CD4-positive, alpha-beta T cell (primary cell): ENCODE measurements around the gene CARS1. TPM values are rescaled to one million over a fixed set of nuclear protein-coding genes. Genes with fewer than 3 reads are reported as not detected.
A peak's percentile ranks its signal among the peaks of the same experiment; 100 is the strongest.

ENCODE experiments used
- ATAC-seq: fragments of 200-7000 bp; cut with Tn5 transposase; one replicate; pipeline ENCODE4 v1.10.0; 2022; ENCODE audit warnings: mild to moderate bottlenecking; ENCODE audit not compliant: poor library complexity
- CTCF ChIA-PET: fragments of 350-600 bp; sonication (Branson Sonifier 250); formaldehyde crosslinking; loops from one replicate; lab custom pipeline; 2021; ENCODE audit warnings: antibody characterized with exemption, inconsistent platforms; lab: Charles Lee
- POLR2A ChIA-PET: fragments of 350-600 bp; sonication (Branson Sonifier 250); formaldehyde crosslinking; loops from one replicate; lab custom pipeline; 2021; ENCODE audit warnings: antibody characterized with exemption, inconsistent platforms; lab: Charles Lee
- DNase-seq, 14 experiments: peaks; one replicate each; pipeline ENCODE4 v3.0.0-alpha.2; 2013 to 2020; ENCODE audit warnings: mixed read lengths in 2 of 14
- H3K27ac ChIP-seq, 2 donors: one replicate each; pipeline versions ENCODE4 v1.5.1 to v1.7.0; 2013; ENCODE audit warnings: low read length in 2 of 2, low read depth in 1 of 2, mild to moderate bottlenecking in 1 of 2
- H3K27me3 ChIP-seq, 2 experiments: 1 replicate in 1 of 2; 2 replicates in 1 of 2; pipeline versions ENCODE4 v1.6.1 to v1.7.0; 2013; ENCODE audit warnings: low read length in 2 of 2, control low read depth in 1 of 2, mild to moderate bottlenecking in 1 of 2, moderate library complexity in 1 of 2; ENCODE audit not compliant: insufficient read depth in 2 of 2, control insufficient read depth in 1 of 2
- H3K36me3 ChIP-seq: one replicate; pipeline ENCODE4 v1.6.1; 2013; ENCODE audit warnings: low read length, control low read depth; ENCODE audit not compliant: insufficient read depth
- H3K4me1 ChIP-seq: one replicate; pipeline ENCODE4 v1.6.1; 2013; ENCODE audit warnings: low read length, control low read depth; ENCODE audit not compliant: insufficient read depth
- H3K4me3 ChIP-seq: one replicate; pipeline ENCODE4 v1.5.1; 2013; ENCODE audit warnings: mild to moderate bottlenecking, low read length, moderate library complexity
- H3K9me3 ChIP-seq, 2 experiments: 1 replicate in 1 of 2; 2 replicates in 1 of 2; pipeline versions ENCODE4 v1.6.1 to v1.7.0; 2013; ENCODE audit warnings: low read length in 2 of 2, mild to moderate bottlenecking in 2 of 2, control low read depth in 1 of 2, moderate library complexity in 1 of 2; ENCODE audit not compliant: control insufficient read depth in 1 of 2, insufficient read depth in 1 of 2
- H3K27ac Mint-ChIP-seq: one replicate; pipeline ENCODE4 v1.8.0; 2020; ENCODE audit warnings: mixed read lengths
- H3K27me3 Mint-ChIP-seq: one replicate; pipeline ENCODE4 v1.8.0; 2021; ENCODE audit warnings: mixed read lengths
- H3K36me3 Mint-ChIP-seq: one replicate; pipeline ENCODE4 v1.8.0; 2021; ENCODE audit warnings: low read depth, mixed read lengths
- H3K4me1 Mint-ChIP-seq: one replicate; pipeline ENCODE4 v1.8.0; 2021; ENCODE audit warnings: low read depth, mixed read lengths
- H3K4me3 Mint-ChIP-seq: one replicate; pipeline ENCODE4 v1.8.0; 2020; ENCODE audit warnings: mild to moderate bottlenecking, mixed read lengths
- H3K9me3 Mint-ChIP-seq: one replicate; pipeline ENCODE4 v1.8.0; 2020; ENCODE audit warnings: mixed read lengths
- CTCF ChIP-seq: fragments of 200-600 bp; IDR thresholded peaks from one replicate; pipeline ENCODE4 v1.8.0; 2022; ENCODE audit warnings: antibody characterized with exemption, mild to moderate bottlenecking
- intact Hi-C, 2 experiments: fragments of 100-400 bp; cut with DNase I in 1 of 2; cut with micrococcal nuclease in 1 of 2; formaldehyde crosslinking; loops; one replicate each; pipeline versions ENCODE4 v1.15.1 to v1.9.0; 2023 to 2025; cut with DNase I, micrococcal nuclease
- total RNA-seq, 174 experiments: library from RNA in 2 of 174; stranded (reverse) in 2 of 174; gene quantifications; one replicate each; pipeline ENCODE4 v1.2.3 and lab custom pipeline; 2021 to 2026

Gene CARS1
- total RNA-seq, 2 experiments from 2014 or later, result 24.1 to 25.2 TPM

GRCh38 chr11:3046190-3046589, 11.0 kb downstream of the CARS1 start:
- H3K9me3 ChIP-seq, result no peaks in the 10 kb centered on the region
- Mint-ChIP-seq H3K9me3 (no peaks in the 10 kb centered on the region), H3K4me3 (no peak overlapping the region), H3K27me3 (no peaks in the 10 kb centered on the region), H3K36me3 (peaks cover 38% of the 10 kb centered on the region), H3K4me1 (peaks cover 18% of the 10 kb centered on the region), H3K27ac (no peak overlapping the region)
- no peak overlapping the region for H3K27ac ChIP-seq
- CTCF ChIA-PET, result interaction anchor here (0.9 kb wide), 1 partner anchor 32 kb away, joined by 3 read pairs; no protein-coding TSS in a partner anchor
- H3K4me1 ChIP-seq, result peaks cover 33% of the 10 kb centered on the region
- no peaks in the 10 kb centered on the region for H3K27me3 ChIP-seq
- TF ChIP-seq CTCF, result no peak
- DNase-seq, result peak in 1 of 14 experiments; percentile 16
- POLR2A ChIA-PET, result interaction anchor here (1.1 kb wide), 1 partner anchor 54 kb away, joined by 7 read pairs; the partner anchor contains the start of gene NAP1L4
- peaks cover 54% of the 10 kb centered on the region for H3K36me3 ChIP-seq
- no peak overlapping the region for H3K4me3 ChIP-seq
- ATAC-seq, result no peak
- intact Hi-C loops, result no loop called here

GRCh38 chr11:3044915-3045314, 12.3 kb downstream of the CARS1 start:
- Histone ChIP-seq H3K27ac (no peak overlapping the region), H3K9me3 (no peaks in the 10 kb centered on the region), H3K4me3 (no peak overlapping the region), H3K4me1 (peaks cover 20% of the 10 kb centered on the region), H3K36me3 (peaks cover 64% of the 10 kb centered on the region), H3K27me3 (no peaks in the 10 kb centered on the region)
- TF ChIP-seq CTCF, result no peak
- Mint-ChIP-seq H3K36me3 (peaks cover 47% of the 10 kb centered on the region), H3K27me3 (no peaks in the 10 kb centered on the region), H3K9me3 (no peaks in the 10 kb centered on the region), H3K4me3 (no peak overlapping the region), H3K27ac (no peak overlapping the region), H3K4me1 (peaks cover 5% of the 10 kb centered on the region)
- DNase-seq (no peak), ATAC-seq (no peak)
- intact Hi-C loops, result no loop called here
- ChIA-PET POLR2A (no interaction called here), CTCF (no interaction called here)

- ChIA-PET CTCF (no interaction called here), POLR2A (no interaction called here)
- Histone ChIP-seq H3K27ac (no peak overlapping the region), H3K4me1 (peaks cover 11% of the 10 kb centered on the region), H3K36me3 (peaks cover 70% of the 10 kb centered on the region), H3K27me3 (no peaks in the 10 kb centered on the region), H3K9me3 (no peaks in the 10 kb centered on the region), H3K4me3 (no peak overlapping the region)
- TF ChIP-seq CTCF, result no peak
- Mint-ChIP-seq H3K4me1 (no peaks in the 10 kb centered on the region), H3K9me3 (no peaks in the 10 kb centered on the region), H3K27me3 (no peaks in the 10 kb centered on the region), H3K36me3 (peaks cover 50% of the 10 kb centered on the region), H3K4me3 (no peak overlapping the region), H3K27ac (no peak overlapping the region)
- DNase-seq, result no peak
- intact Hi-C loops, result no loop called here
- ATAC-seq, result no peak
Observed at GRCh38 chr11:3044004-3044403, 13.2 kb downstream of the CARS1 start.
